ENCODE measurements around the gene HP1BP3. TPM values are rescaled to one million over a fixed set of nuclear protein-coding genes. Genes with fewer than 3 reads are reported as not detected.
A peak's percentile ranks its signal among the peaks of the same experiment; 100 is the strongest.

Gene HP1BP3
- total RNA-seq, 4 donors from 2014 or later: 73.9 to 121 (median 108) TPM

GRCh38 chr1:20717452-20718342, 69.4 kb downstream of the HP1BP3 start, which contains the start of gene KIF17:
TSS of gene KIF17 (minus strand) at chr1:20718007. CDS start at chr1:20717706, 301 bp downstream.
- in situ Hi-C loops (cut with MboI; ENCODE audit: low sequenced_read_pairs in 4 of 4): loop anchor here in 1 of 4 donors (25.0 kb wide), 1 partner anchor 645 kb away; no protein-coding TSS in a partner anchor
- no peak within 1 kb of the TSS for H3K27ac ChIP-seq
- TF ChIP-seq POLR2A (IDR thresholded peaks at IDR 0.05): no peak
- TF ChIP-seq CTCF (IDR thresholded peaks at IDR 0.05 in 4 of 5, conservative IDR thresholded peaks at IDR 0.05 in 1 of 5): no peak
- no peaks in the 10 kb centered on the region for H3K9me3 ChIP-seq
- no peaks in the 10 kb centered on the region for H3K4me1 ChIP-seq
- DNase-seq (peak; percentile 24 to 52), ATAC-seq (peak; percentile 62 to 69)
- peaks cover 10 to 23% (median 14%) of the 10 kb centered on the region in 3 donors for H3K27me3 ChIP-seq
- H3K36me3 ChIP-seq: no peaks in the 10 kb centered on the region
- H3K4me3 ChIP-seq: peak within 1 kb of the TSS; percentile 40 to 61 (median 46)
- intact Hi-C loops (cut with DNase I; ENCODE audit: low total_unique reads): no loop called here

- Histone ChIP-seq H3K9me3 (no peaks in the 10 kb centered on the region), H3K36me3 (no peaks in the 10 kb centered on the region), H3K27me3 (peaks cover 10 to 23% (median 14%) of the 10 kb centered on the region in 3 donors), H3K27ac (no peak overlapping the region), H3K4me3 (no peak overlapping the region), H3K4me1 (no peaks in the 10 kb centered on the region)
- TF ChIP-seq CTCF (IDR thresholded peaks at IDR 0.05 in 4 of 5, conservative IDR thresholded peaks at IDR 0.05 in 1 of 5) (no peak), POLR2A (IDR thresholded peaks at IDR 0.05) (no peak)
- ATAC-seq: no peak
- DNase-seq: no peak
- intact Hi-C loops (cut with DNase I; ENCODE audit: low total_unique reads) (no loop called here), in situ Hi-C loops (cut with MboI; ENCODE audit: low sequenced_read_pairs in 4 of 4) (loop anchor here in 1 of 4 donors (25.0 kb wide), 1 partner anchor 646 kb away; no protein-coding TSS in a partner anchor)
Measured at GRCh38 chr1:20716232-20716631, 70.9 kb downstream of the HP1BP3 start.

- H3K27me3 ChIP-seq: peaks cover 10 to 23% (median 14%) of the 10 kb centered on the region in 3 donors
- intact Hi-C loops (cut with DNase I; ENCODE audit: low total_unique reads): no loop called here
- in situ Hi-C loops (cut with MboI; ENCODE audit: low sequenced_read_pairs in 4 of 4): loop anchor here in 1 of 4 donors (25.0 kb wide), 1 partner anchor 647 kb away; no protein-coding TSS in a partner anchor
- no peaks in the 10 kb centered on the region for H3K36me3 ChIP-seq
- H3K4me1 ChIP-seq: no peaks in the 10 kb centered on the region
- no peaks in the 10 kb centered on the region for H3K9me3 ChIP-seq
- DNase-seq: no peak
- no peak for TF ChIP-seq POLR2A (IDR thresholded peaks at IDR 0.05)
- TF ChIP-seq CTCF (IDR thresholded peaks at IDR 0.05 in 4 of 5, conservative IDR thresholded peaks at IDR 0.05 in 1 of 5): no peak
- ATAC-seq: no peak
- H3K27ac ChIP-seq: no peak overlapping the region
- H3K4me3 ChIP-seq: no peak overlapping the region
Measured at GRCh38 chr1:20715406-20715805, 71.7 kb downstream of the HP1BP3 start.

- Histone ChIP-seq H3K27ac (no peak overlapping the region), H3K4me1 (no peaks in the 10 kb centered on the region), H3K27me3 (peaks cover 10 to 23% (median 14%) of the 10 kb centered on the region in 3 donors), H3K36me3 (no peaks in the 10 kb centered on the region), H3K4me3 (no peak overlapping the region), H3K9me3 (no peaks in the 10 kb centered on the region)
- ATAC-seq: no peak
- DNase-seq: no peak
- intact Hi-C loops (cut with DNase I; ENCODE audit: low total_unique reads) (no loop called here), in situ Hi-C loops (cut with MboI; ENCODE audit: low sequenced_read_pairs in 4 of 4) (loop anchor here in 1 of 4 donors (25.0 kb wide), 1 partner anchor 649 kb away; no protein-coding TSS in a partner anchor)
- TF ChIP-seq POLR2A (IDR thresholded peaks at IDR 0.05) (no peak), CTCF (IDR thresholded peaks at IDR 0.05 in 4 of 5, conservative IDR thresholded peaks at IDR 0.05 in 1 of 5) (no peak)
Measured at GRCh38 chr1:20713440-20713839, 73.7 kb downstream of the HP1BP3 start.

Data from gastrocnemius medialis (tissue), 4 donors.